Measurements from ENCODE around the gene SLC27A6. TPM values are rescaled to one million over a fixed set of nuclear protein-coding genes. Genes with fewer than 3 reads are reported as not detected.
"Not testable (repeated sequence)": the region's sequence is repeated elsewhere in the genome, so short reads cannot be mapped to it uniquely, and the experiment has no call there.

The SLC27A6 gene
- total RNA-seq, 1 experiment from 2014 or later, result not detected

DNA sequence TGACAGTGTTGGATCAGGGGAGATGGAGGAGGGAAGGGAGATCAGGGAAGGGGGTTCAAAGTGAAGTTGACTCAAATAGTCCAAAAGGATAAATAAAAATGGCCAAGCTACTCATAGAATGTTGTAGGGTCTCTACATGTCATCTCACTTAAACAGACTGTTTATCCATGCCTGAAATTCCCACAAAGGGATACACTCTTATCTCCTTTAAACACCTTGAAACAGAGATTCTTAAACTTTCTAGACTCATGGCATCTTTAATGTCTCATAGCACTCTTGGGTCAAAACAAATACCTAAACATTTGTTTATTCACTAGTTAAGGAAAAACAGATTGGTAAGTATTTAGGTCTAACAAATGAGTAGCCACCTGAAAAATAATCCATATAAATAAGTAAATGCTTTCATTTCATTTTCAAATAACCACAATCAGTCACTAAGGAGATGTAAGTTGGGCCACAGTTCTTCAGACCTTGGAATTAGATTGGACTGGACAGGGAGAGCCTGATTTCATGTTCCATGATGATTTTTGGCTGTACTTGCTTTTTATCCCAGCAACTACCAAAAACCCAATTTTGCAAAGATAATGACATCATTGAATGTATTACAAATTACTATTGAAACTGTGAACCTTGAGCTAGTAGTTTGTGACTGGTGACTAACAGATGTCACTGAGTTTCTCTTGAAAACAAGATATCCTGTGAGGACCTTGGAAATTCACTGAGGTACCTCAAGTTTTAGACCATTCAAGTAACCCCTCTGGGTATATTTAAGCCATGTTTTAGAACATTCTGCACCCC lies 66.8 kb downstream of the SLC27A6 start:
- POLR2A ChIA-PET (ENCODE audit: unreplicated experiment), result interaction anchor here (0.6 kb wide), 1 partner anchor 28 kb away, joined by 3 read pairs; no protein-coding TSS in a partner anchor
- BruUV-seq (replicated peaks), result no TSS peak
- no peak for ATAC-seq

DNA sequence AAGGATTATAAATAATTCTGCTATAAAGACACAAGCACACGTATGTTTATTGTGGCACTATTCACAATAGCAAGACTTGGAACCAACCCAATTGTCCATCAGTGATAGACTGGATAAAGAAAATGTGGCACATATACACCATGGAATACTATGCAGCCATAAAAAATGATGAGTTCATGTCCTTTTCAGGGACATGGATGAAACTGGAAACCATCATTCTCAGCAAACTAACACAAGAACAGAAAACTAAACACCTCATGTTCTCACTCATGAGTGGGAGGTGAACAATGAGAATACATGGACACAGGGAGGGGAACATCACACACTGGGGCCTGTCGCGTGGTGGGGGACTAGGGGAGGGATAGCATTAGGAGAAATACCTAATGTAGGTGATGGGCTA lies 71.0 kb downstream of the SLC27A6 start:
- BruUV-seq (replicated peaks); ATAC-seq; H3K4me1 ChIP-seq (ENCODE audit: insufficient read depth, low read length); H3F3A ChIP-seq (ENCODE audit: low read length, unreplicated experiment); H3K9ac ChIP-seq (ENCODE audit: low read length); DNase-seq; H4K20me1 ChIP-seq (ENCODE audit: low read length); intact Hi-C loops (cut with micrococcal nuclease); H3K9me2 ChIP-seq (replicated peaks; ENCODE audit: low read length); H3K4me3 ChIP-seq (ENCODE audit: low read length); H3K4me2 ChIP-seq (ENCODE audit: low read length); H3K27ac ChIP-seq (ENCODE audit: low read length); H2AFZ ChIP-seq (ENCODE audit: low read length); H3K79me2 ChIP-seq (ENCODE audit: low read length); CTCF ChIA-PET; POLR2A ChIA-PET (ENCODE audit: unreplicated experiment); H3K9me3 ChIP-seq (ENCODE audit: low read length); H3K27me3 ChIP-seq (ENCODE audit: low read length); H3K36me3 ChIP-seq (ENCODE audit: low read depth, low read length): not testable (repeated sequence)

More for the DNA sequence above, 66.8 kb downstream of the SLC27A6 start:
- Histone ChIP-seq H3K79me2 (ENCODE audit: low read length) (no peaks in the 10 kb centered on the region), H3K4me2 (ENCODE audit: low read length) (no peak overlapping the region), H3K4me1 (ENCODE audit: insufficient read depth, low read length) (no peaks in the 10 kb centered on the region), H3K9ac (ENCODE audit: low read length) (no peak overlapping the region), H3K36me3 (ENCODE audit: low read depth, low read length) (no peaks in the 10 kb centered on the region), H3K27ac (ENCODE audit: low read length) (no peak overlapping the region), H3K9me3 (ENCODE audit: low read length) (no peaks in the 10 kb centered on the region), H4K20me1 (ENCODE audit: low read length) (no peaks in the 10 kb centered on the region), H3K4me3 (ENCODE audit: low read length) (no peak overlapping the region), H3F3A (ENCODE audit: low read length, unreplicated experiment) (no peaks in the 10 kb centered on the region), H2AFZ (ENCODE audit: low read length) (no peak overlapping the region), H3K27me3 (ENCODE audit: low read length) (peaks cover 6% of the 10 kb centered on the region), H3K9me2 (replicated peaks; ENCODE audit: low read length) (no peaks in the 10 kb centered on the region)
- CTCF ChIA-PET, result no interaction called here
- intact Hi-C loops (cut with micrococcal nuclease), result no loop called here
- DNase-seq, result no peak
- no peak for TF ChIP-seq EZH2phosphoT487 (IDR thresholded peaks at IDR 0.05; ENCODE audit: borderline replicate concordance, low read length)
- no peak for TF ChIP-seq EZH2 (IDR thresholded peaks at IDR 0.05; ENCODE audit: low read length, unreplicated experiment)
- TF ChIP-seq, protein P1, sequence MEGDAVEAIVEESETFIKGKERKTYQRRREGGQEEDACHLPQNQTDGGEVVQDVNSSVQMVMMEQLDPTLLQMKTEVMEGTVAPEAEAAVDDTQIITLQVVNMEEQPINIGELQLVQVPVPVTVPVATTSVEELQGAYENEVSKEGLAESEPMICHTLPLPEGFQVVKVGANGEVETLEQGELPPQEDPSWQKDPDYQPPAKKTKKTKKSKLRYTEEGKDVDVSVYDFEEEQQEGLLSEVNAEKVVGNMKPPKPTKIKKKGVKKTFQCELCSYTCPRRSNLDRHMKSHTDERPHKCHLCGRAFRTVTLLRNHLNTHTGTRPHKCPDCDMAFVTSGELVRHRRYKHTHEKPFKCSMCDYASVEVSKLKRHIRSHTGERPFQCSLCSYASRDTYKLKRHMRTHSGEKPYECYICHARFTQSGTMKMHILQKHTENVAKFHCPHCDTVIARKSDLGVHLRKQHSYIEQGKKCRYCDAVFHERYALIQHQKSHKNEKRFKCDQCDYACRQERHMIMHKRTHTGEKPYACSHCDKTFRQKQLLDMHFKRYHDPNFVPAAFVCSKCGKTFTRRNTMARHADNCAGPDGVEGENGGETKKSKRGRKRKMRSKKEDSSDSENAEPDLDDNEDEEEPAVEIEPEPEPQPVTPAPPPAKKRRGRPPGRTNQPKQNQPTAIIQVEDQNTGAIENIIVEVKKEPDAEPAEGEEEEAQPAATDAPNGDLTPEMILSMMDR (conservative IDR thresholded peaks at IDR 0.05; ENCODE audit: low read depth, low read length), result no peak

DNA sequence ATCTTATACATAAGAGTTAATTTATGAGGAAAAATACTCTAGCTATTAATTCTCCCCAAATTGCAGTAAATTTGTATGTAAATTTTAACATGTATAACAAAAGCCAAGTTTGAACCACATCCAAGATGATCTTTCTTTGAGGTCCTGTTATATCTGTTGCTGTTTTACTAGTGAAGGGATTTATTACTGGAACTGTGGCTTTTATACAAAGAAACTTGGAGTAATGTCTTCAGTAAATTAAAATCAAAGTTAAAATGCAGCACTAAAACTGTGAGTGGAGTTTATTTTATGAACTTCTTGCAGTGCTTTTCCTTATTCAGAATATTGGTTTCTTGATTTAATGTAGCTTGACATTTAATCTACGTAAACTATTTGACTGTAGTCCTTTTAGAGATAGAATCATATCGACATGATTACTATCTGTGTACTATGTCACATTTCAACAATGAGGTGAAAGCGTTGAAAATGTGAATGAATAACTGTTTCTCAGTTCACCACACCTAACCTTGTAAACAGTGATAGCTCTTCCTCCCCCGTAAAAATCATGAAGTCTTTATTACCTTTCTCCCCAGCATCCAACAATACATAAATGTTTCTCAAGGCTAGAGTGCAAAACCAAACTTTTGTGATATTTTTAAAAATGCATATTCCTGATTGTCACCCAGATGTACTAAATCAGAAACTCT lies 76.1 kb downstream of the SLC27A6 start:
- ATAC-seq (no peak), DNase-seq (no peak)
- Histone ChIP-seq H3K4me3 (ENCODE audit: low read length) (no peak overlapping the region), H3K36me3 (ENCODE audit: low read depth, low read length) (no peaks in the 10 kb centered on the region), H3K9ac (ENCODE audit: low read length) (no peak overlapping the region), H3K4me1 (ENCODE audit: insufficient read depth, low read length) (no peaks in the 10 kb centered on the region), H3K27ac (ENCODE audit: low read length) (no peak overlapping the region), H3F3A (ENCODE audit: low read length, unreplicated experiment) (no peaks in the 10 kb centered on the region), H4K20me1 (ENCODE audit: low read length) (no peaks in the 10 kb centered on the region), H3K27me3 (ENCODE audit: low read length) (no peaks in the 10 kb centered on the region), H3K9me2 (replicated peaks; ENCODE audit: low read length) (no peaks in the 10 kb centered on the region), H3K79me2 (ENCODE audit: low read length) (no peaks in the 10 kb centered on the region), H3K9me3 (ENCODE audit: low read length) (peaks cover 5% of the 10 kb centered on the region), H3K4me2 (ENCODE audit: low read length) (no peak overlapping the region), H2AFZ (ENCODE audit: low read length) (no peak overlapping the region)
- ChIA-PET CTCF (no interaction called here), POLR2A (ENCODE audit: unreplicated experiment) (no interaction called here)
- TF ChIP-seq EZH2 (IDR thresholded peaks at IDR 0.05; ENCODE audit: low read length, unreplicated experiment), result no peak
- TF ChIP-seq, protein P1 (conservative IDR thresholded peaks at IDR 0.05; ENCODE audit: low read depth, low read length), result no peak
- no peak for TF ChIP-seq EZH2phosphoT487 (IDR thresholded peaks at IDR 0.05; ENCODE audit: borderline replicate concordance, low read length)
- intact Hi-C loops (cut with micrococcal nuclease), result no loop called here
- BruUV-seq (replicated peaks), result no TSS peak
